Right lung (tissue), 5 donors: ENCODE results near the gene CRHR2. TPM values are rescaled to one million over a fixed set of nuclear protein-coding genes. Genes with fewer than 3 reads are reported as not detected.
A peak's percentile ranks its signal among the peaks of the same experiment; 100 is the strongest.
"Not testable (repeated sequence)": the region's sequence is repeated elsewhere in the genome, so short reads cannot be mapped to it uniquely, and the experiment has no call there.

Experiments used
- DNase-seq, 2 donors: peaks; one replicate each; pipeline ENCODE4 v3.0.0-alpha.2; 2013
- polyA plus RNA-seq, 5 donors: library from polyadenylated mRNA; unstranded; fragments of 120-200 nt; gene quantifications; one replicate each; pipeline versions ENCODE4 v1.2.1 to v1.2.3, GENCODE V29; 2013; ENCODE audit warnings: inconsistent platforms in 1 of 5, low replicate concordance in 1 of 5; ENCODE audit not compliant: insufficient read length in 5 of 5, insufficient read depth in 1 of 5

Gene CRHR2
- polyA plus RNA-seq, 5 donors: 0.12 to 0.31 (median 0.26) TPM

DNA sequence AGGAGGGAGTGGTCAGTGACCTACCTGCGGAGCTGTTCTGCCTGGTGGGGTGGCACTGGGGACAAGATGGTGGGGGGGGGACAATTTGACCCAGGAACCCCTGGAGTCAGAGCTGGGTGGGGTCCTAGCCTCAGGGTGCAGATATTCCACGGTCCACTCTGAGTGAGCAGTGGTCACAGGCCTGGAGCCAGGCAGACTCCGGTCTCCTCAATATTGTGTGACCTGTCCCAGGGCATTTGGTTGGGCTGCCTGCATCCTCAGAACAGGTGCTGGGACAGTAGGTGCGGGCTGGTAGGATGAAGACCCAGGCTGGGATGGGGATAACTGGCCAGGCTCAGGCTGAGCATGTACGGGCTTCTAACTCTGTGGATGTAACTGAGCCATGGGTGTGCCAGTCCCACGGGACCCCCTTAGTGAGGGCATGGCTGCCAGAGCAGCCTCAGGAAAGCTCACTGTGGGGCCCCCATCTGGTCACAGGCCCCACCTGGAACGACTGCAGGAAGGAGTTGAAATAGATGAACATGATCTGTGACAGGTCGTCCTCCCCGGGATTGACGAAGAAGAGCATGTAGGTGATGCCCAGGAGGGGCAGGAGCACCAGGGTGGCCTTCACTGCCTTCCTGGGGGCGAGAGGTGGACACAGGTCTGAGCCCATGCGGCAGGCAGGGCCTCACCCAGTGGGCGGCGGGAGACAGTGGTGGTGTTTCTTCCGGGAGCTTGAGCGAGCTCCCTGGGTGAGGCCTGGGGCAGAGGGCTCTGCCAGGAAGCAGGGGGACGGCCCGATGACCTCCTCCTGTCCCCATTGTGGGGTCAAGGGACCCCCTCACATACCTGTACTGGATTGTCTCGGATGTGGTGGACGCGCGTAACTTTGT lies 26.9 kb downstream of the CRHR2 start:
- no peak for DNase-seq

DNA sequence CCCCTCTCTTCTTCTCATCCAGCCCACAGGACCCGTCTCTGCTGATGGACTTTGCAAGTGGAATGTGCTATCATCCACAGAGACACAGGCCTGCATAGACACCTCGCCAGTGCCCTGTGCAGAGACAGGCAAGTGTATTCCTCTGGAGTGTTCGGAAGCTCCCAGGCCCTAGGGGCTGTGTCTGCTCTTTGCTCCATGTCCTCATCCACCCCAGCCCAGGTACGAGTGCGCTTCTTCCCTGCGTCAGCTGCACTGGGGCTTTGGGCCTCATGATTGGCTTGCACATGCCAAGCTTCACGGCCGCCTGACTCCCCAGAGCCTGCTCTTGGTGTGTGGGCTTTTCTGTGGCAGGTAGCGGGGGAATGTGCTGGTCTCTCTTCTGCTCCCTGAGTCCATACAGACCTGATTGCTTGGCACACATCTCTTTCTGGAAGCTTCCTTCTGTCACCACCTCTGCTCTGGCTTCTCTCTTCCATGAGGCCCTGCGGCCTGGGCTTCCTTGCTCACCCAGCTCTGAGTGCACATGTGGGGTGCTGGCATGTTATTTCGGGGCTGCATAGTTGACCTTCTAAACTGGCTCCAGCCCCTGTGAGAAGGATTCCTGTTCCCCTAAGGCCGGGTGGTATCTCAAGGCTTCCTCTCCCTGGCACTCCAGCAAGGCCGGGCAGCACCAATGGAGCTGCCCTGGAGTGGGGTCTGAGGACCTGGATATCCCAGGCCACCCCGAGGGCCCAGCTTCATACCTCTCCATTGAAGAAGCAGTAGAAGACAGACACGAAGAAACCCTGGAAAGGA lies 27.8 kb downstream of the CRHR2 start:
- no peak for DNase-seq

- DNase-seq: no peak
These were observed 29.3 kb downstream of the CRHR2 start for GRCh38 chr7:30652698-30653641.

DNA sequence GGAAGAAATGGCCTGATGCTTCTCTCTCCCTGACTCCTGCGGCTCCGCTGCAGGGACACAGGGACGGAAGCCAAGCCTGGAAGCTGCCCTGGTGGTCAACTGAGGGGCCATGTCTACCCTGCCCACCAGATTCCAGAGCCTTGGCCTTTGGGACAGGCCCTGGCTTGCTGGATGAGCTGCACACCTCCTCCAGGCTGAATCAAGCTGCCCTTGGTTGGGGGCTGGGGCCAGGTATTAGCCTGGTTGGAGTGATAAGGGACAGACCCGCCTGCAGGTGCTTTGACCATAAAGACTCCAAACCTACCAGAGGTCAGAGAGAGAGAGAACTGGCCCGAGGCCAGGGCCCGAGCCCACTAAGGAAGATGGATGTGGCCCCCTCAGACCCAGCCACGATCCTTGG lies 30.1 kb downstream of the CRHR2 start:
- no peak for DNase-seq

DNA sequence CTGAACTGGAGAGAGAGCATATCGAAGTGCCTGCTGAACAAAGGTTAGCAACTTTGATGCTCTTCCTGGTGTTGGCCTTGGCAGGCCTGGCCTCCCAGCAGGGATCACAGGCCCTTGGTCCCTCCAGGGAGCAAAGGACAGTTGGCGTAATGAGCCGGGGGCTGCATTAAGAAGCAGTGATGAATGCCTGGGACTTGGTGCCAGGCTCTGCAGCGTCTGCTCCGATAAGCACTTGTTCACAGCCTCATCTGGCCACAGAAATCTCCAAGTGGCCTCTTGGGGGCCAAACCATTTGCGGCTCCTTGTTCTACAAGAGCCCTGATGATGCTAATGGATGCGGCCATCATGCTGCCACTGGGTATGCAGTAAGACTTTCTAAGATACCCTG lies 31.8 kb downstream of the CRHR2 start:
- DNase-seq: no peak

GRCh38 chr7:30649717-30650420 lies 32.4 kb downstream of the CRHR2 start:
- DNase-seq: no peak

DNA sequence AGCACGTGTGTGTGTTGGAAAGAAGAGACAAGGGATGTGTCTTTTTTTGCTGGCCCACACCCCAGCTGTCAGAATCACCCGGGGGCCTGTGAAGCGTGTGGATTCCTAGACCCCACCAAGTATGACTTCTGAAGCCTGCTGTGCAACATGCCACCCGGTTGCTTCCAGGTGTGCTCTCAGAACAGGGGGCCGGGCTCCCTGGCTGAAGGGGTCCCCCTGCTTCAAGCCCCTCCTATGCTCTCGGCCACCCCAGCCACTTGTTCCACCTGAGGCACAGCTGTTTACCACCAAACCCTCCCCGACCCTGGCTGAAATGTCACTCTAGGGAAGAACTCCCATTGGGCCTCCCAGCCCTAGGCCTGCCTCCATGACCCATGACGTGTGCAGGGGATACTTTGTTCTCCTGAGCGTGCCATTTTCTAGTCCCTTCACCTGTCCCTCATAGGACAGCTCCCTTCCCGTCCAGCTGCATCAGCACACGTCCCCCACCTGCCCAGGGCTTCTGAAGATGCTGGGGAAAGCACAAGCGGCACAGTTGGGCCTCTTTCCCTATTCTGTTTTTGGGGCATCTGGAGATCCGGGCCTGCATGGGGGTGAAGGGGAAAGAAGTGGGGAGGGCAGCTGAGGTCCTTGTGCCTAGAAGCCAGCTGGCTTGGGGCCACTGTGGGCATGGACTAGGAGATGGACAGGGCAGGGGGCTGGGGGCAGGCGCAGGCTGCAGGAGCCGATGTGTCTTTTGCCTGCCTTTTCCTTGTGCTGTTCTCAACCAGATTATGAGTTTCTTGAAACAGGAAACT lies 33.3 kb downstream of the CRHR2 start:
- DNase-seq: no peak

DNA sequence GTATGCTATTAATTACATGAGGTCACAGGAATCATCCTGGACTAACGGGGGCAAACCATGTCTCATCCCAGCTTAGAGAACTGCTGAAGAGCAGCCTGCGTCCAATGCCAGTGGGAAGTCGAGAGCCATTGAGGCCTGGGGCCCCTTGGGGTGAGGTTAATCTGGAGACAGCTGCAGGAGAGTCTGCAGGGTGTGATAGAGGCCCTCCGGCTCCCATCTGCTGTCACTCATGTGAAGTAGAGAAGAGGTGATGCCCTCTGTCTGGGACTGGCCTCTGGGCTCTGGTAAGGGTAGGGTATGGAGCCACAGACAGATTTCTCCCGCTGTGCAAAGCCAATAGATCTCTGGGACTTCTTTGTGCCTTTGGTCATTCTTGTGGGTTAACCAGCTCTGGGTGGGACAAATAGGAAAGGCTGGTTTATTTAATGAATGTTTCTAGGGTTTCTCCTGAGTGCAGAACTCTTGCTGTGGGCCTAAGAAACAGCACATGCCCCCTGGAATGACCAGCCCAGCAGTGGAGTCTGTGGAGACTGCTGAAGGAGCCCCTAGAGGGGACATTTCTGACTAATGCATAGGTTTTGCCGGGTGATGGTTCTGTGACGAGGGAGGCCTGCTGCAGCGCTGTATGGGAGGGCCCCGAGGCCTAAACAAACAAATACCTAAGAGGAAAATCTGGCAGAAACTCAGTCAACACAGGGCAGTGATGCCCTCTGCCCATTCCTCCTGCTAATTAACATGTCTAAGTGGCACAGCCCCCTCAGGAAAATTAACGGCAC lies 34.5 kb downstream of the CRHR2 start:
- no peak for DNase-seq

DNA sequence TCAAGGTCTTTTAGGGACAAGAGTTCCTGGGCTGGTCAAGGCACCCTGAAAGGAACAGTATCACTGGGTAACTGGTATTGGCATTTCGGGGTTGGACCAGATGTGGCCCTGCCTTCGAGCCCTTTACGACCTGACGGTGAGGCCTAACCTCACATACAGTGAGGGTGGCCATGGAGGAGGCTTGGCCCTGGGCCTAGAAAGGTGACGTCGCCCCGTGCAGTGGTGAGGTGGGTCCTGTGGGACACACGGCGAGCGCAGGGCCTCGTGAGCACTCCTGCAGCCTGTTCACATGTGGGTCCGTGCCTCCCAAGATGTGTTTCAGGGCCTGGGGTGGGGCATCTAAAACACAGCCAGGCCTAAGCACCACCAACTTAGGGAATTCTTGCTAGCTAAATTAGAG lies 36.1 kb downstream of the CRHR2 start:
- DNase-seq: no peak

DNA sequence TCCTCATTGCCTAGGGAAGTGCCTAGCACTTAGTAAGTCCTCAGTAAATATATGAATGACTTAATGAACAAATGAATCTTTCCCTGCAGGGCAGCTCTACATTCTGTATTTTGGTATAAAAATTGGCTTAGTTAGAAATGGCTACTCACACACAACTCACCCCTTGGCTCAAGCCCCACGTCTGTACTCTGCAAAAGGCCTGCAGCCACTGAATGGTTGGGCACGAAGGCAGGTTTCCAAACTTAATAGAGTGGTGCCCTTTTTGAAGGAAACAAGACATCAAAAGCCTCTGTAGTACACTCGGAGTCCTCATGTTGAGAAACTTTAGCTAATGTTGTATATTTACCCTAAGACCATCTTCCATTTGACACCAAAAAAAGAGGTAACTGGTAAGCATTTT lies 36.6 kb downstream of the CRHR2 start:
- no peak for DNase-seq

DNA sequence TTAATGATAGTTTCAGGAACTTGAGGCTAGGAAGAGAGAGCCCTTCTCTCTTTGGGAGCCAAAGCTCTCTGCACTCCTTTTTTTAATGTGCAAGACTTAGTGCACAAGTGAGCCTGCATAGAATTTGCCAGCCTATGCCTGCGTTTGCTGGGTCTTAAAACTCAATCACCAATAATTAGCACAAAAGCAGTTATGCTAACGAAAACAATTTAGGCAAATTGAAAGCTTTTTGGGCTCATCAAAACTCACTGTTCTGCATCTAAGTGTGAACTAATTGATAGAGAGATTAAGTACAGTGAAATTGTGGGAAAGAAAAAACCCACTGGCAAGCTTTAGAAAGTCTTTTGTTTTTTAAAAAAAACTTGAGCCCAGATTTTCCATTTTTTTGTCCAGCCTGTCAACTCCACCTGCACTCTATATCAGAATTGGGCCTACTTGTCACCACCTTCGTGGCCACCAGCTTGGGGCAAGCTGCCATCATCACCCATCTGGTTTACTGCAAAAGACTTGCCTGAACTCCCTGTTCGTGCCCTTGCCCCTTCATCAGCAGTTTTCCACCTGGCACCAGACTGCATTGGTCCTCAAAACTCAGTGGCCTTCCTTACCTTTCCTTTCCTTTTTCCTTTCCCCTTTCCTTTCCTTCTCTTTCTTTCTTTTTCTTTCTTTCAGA lies 37.8 kb downstream of the CRHR2 start:
- no peak for DNase-seq

GRCh38 chr7:30642789-30643188 lies 39.5 kb downstream of the CRHR2 start:
- DNase-seq: no peak

DNA sequence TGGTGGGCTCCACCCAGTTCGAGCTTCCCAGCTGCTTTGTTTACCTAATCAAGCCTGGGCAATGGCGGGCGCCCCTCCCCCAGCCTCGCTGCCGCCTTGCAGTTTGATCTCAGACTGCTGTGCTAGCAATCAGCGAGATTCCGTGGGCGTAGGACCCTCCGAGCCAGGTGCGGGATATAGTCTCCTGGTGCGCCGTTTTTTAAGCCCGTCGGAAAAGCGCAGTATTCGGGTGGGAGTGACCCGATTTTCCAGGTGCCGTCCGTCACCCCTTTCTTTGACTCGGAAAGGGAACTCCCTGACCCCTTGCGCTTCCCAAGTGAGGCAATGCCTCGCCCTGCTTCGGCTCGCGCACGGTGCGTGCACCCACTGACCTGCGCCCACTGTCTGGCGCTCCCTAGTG lies 39.9 kb downstream of the CRHR2 start:
- not testable (repeated sequence) for DNase-seq

DNA sequence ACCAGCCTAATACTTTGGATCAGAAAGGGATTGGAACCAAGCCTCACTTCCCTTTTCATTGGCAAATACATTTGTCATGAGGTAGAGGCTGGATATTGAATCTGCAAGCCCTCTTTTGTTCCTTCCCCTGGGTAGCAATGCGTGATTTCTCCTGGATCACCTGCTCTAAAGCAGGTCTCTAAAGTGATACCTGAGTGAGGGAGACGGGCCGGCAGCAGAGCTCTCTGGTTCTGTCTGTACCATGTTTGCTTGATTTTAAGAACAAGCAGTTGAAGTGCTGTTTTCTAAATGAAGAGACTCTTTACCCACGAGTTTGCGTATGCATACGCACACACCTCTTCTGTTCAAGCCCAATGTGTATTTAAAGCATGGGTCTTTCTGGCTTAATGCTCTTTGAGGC lies 46.5 kb downstream of the CRHR2 start:
- DNase-seq: peak; percentile 2 to 3

DNA sequence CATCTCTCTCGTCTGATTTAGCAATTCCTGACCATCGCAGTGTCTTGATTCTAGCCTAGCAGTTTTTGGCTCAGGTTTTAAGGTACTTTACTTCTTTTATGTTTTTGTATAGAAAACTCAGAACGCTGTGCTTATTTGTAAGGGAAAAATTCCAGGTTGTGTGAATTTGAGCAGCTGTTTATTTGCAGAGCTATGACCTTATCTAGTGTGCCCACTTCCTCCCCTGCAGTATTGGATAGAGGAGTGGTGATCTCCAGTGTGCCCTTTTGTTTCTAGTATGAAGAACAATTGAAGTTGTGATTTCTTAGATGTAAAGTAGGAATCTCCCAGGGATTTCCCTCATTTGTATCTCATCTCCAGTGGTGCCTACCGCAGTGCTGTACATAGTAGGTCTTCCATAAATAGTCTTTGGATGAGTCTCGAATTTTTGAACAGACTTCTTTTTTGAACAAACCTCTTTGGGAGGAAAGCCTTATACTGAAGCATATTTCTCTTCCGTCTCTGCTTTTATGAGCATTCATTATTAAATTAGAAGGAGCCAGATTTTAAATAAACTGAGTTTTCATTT lies 47.5 kb downstream of the CRHR2 start:
- no peak for DNase-seq

- DNase-seq: no peak
These were observed 48.0 kb downstream of the CRHR2 start for GRCh38 chr7:30634193-30634626.

- no peak for DNase-seq
These were observed 49.0 kb downstream of the CRHR2 start for GRCh38 chr7:30633223-30633622.

DNA sequence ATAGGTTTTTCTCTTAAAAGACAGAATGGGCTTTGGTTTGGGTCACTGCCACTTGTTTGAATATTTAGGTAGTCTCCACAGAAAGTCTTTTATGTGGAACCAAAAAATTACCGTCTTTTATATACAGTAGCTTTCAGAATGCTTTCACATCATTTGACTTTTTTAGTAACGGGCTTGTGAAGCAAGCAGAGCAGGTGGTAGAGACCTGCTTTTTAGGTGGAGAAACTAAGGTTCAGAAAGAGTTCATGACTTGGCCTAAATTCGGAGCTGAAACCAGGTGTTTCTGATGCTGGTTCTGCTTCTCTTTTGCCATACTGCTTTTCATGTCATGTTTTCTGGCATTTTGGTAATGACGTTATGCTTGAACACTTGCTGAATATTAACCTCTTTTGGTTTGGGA lies 51.3 kb downstream of the CRHR2 start:
- DNase-seq: no peak

- no peak for DNase-seq
These were observed 55.2 kb downstream of the CRHR2 start for GRCh38 chr7:30627026-30627425.
